ENCODE measurements around the gene AXL. TPM values are rescaled to one million over a fixed set of nuclear protein-coding genes. Genes with fewer than 3 reads are reported as not detected.
A peak's percentile ranks its signal among the peaks of the same experiment; 100 is the strongest.

Gene AXL
- total and polyA plus RNA-seq, 2 of the 8 experiments (the other 6 are each of a cell fraction or from before 2014, with no cell fraction given), result 35.3 to 51.0 TPM

- no peak overlapping the region for H2BK20ac ChIP-seq (ENCODE audit: low read length)
- no peak overlapping the region for H3K4me2 ChIP-seq (ENCODE audit: insufficient read depth in 1 of 2, low read depth in 2 of 2, low read length in 2 of 2)
- no peaks in the 10 kb centered on the region; a peak in 1 of 7 replicates for H3K4me1 ChIP-seq (replicated peaks in 1 of 4; ENCODE audit: control insufficient read depth in 3 of 4, insufficient read depth in 4 of 4, low read length in 3 of 4)
- no peak overlapping the region for H2BK120ac ChIP-seq (replicated peaks; ENCODE audit: low read depth, low read length)
- H2BK15ac ChIP-seq (ENCODE audit: low read length), result no peak overlapping the region
- H4K8ac ChIP-seq (ENCODE audit: extremely low read depth, insufficient read depth, low read length), result no peak overlapping the region
- FAIRE-seq (no peak), DNase-seq (ENCODE audit: low read depth in 1 of 2, low spot score in 2 of 2) (no peak)
- no peak overlapping the region for H3K4me3 ChIP-seq (ENCODE audit: extremely low read depth in 1 of 4, insufficient read depth in 2 of 4, low read depth in 3 of 4, low read length in 4 of 4)
- peaks cover 10% of the 10 kb centered on the region; the same call in 1 of the 2 replicates for H3K23me2 ChIP-seq (ENCODE audit: low read depth, low read length)
- H4K20me1 ChIP-seq (replicated peaks in 1 of 2; ENCODE audit: control insufficient read depth in 1 of 2, insufficient read depth in 2 of 2, low read length in 2 of 2), result peaks cover 0 to 13% of the 10 kb centered on the region in 2 experiments
- H3K14ac ChIP-seq (ENCODE audit: insufficient read length), result no peak overlapping the region
- H4K5ac ChIP-seq (ENCODE audit: insufficient read length, low read depth, low read length), result no peak overlapping the region
- TF ChIP-seq GABPA (IDR thresholded peaks at IDR 0.05; ENCODE audit: borderline replicate concordance, insufficient read depth, low read length) (no peak), RNF2 (IDR thresholded peaks at IDR 0.05; ENCODE audit: borderline replicate concordance, low read depth, low read length, missing control alignments, poor library complexity, severe bottlenecking) (no peak), CTBP2 (IDR thresholded peaks at IDR 0.05; ENCODE audit: borderline replicate concordance, insufficient read depth, insufficient read length, low read length) (no peak), SIN3A (conservative IDR thresholded peaks at IDR 0.05 in 1 of 2, IDR thresholded peaks at IDR 0.05 in 1 of 2; ENCODE audit: low read depth in 1 of 2, low read length in 2 of 2) (no peak), KDM1A (IDR thresholded peaks at IDR 0.05; ENCODE audit: borderline replicate concordance, low read length) (peak; percentile 14; the same call in 1 of the 2 replicates), EZH2 (IDR thresholded peaks at IDR 0.05; ENCODE audit: low read depth, low read length, severe bottlenecking) (no peak)
- H2AFZ ChIP-seq (ENCODE audit: low read length), result no peak overlapping the region
- no peak overlapping the region for H3K9ac ChIP-seq (replicated peaks in 1 of 4; ENCODE audit: extremely low read depth in 1 of 4, low read depth in 3 of 4, low read length in 3 of 4)
- H3K79me1 ChIP-seq (ENCODE audit: low read depth, low read length), result peaks cover 4% of the 10 kb centered on the region; the same call in 1 of the 2 replicates
- 99% methylated on average over 8 of the region's 8 CpGs; no CpG with 5 or more reads in 1 of the 2 experiments for WGBS, 2 experiments (ENCODE audit: extremely low coverage in 1 of 2, insufficient coverage in 1 of 2, insufficient read length in 1 of 2, insufficient replicate concordance in 2 of 2, low coverage in 1 of 2, low lambda C conversion rate in 2 of 2, missing lambda C conversion rate in 1 of 2)
- no peaks in the 10 kb centered on the region; a peak in 1 of 4 replicates for H3K9me3 ChIP-seq (ENCODE audit: insufficient read depth in 2 of 2, low read depth in 1 of 2, low read length in 1 of 2)
- H3K4ac ChIP-seq (replicated peaks; ENCODE audit: insufficient read length, low read depth, low read length), result no peak overlapping the region
- no peaks in the 10 kb centered on the region for H3K79me2 ChIP-seq (ENCODE audit: control insufficient read depth in 1 of 2, insufficient read depth in 2 of 2, low read length in 2 of 2)
- no peaks in the 10 kb centered on the region for H3K27me3 ChIP-seq (replicated peaks in 1 of 4; ENCODE audit: control insufficient read depth in 3 of 4, extremely low read depth in 1 of 4, insufficient read depth in 3 of 4, low read length in 3 of 4)
- H2BK12ac ChIP-seq (ENCODE audit: low read depth, low read length), result no peak overlapping the region
- no peak overlapping the region for H2AK5ac ChIP-seq (ENCODE audit: low read depth, low read length)
- H3K56ac ChIP-seq (replicated peaks; ENCODE audit: insufficient read length, low read depth, low read length), result no peak overlapping the region
- no peak overlapping the region for H4K91ac ChIP-seq (replicated peaks; ENCODE audit: insufficient read length, low read length)
- no peak overlapping the region for H2BK5ac ChIP-seq (ENCODE audit: low read depth, low read length)
- CTCF ChIA-PET (ENCODE audit: partially characterized antibody), result interaction anchor here (0.7 to 0.8 kb wide), 2 partner anchors 22 to 30 kb away, joined by 3 read pairs; no protein-coding TSS in a partner anchor
- POLR2A ChIA-PET (ENCODE audit: partially characterized antibody), result interaction anchor here (0.7 to 7.5 kb wide), 5 partner anchors 10 to 39 kb away, joined by 3 to 49 read pairs (median 3); partner anchors contain the start of gene AXL
- H3K27ac ChIP-seq (ENCODE audit: low read depth, low read length), result no peak overlapping the region
- no peak overlapping the region for H3K18ac ChIP-seq (ENCODE audit: extremely low read depth, low read length)
- peaks cover 5 to 37% (median 5%) of the 10 kb centered on the region in 4 experiments; a peak in 6 of 8 replicates for H3K36me3 ChIP-seq (ENCODE audit: control insufficient read depth in 2 of 4, insufficient read depth in 4 of 4, low read length in 3 of 4)
- H3K23ac ChIP-seq (ENCODE audit: insufficient read length), result no peak overlapping the region
Measured at GRCh38 chr19:41234512-41235168, 15.6 kb downstream of the AXL start.

All from H1 (cell line).